GM12878 (cell line): Measurements from ENCODE around the gene SNRNP25. TPM values are rescaled to one million over a fixed set of nuclear protein-coding genes. Genes with fewer than 3 reads are reported as not detected.

Source experiments
- ATAC-seq: fragments of 200-7000 bp; cut with Tn5 transposase; 3 replicates; pipeline ENCODE4 v1.9.1; 2020; ENCODE audit warnings: mild to moderate bottlenecking, moderate library complexity
- BruUV-seq: library from RNA; stranded (reverse); fragments of 400-500 nt; replicated peaks from 2 replicates; lab custom pipeline; 2021; lab: Mats Ljungman, UMichigan
- CTCF ChIA-PET: fragments of 300-600 bp; sonication (Branson Sonifier 250); formaldehyde crosslinking; extraction: SDS; loops from one replicate; lab custom pipeline; 2021; ENCODE audit warnings: inconsistent platforms; lab: Yijun Ruan, JAX
- POLR2A ChIA-PET: fragments of 350-600 bp; formaldehyde crosslinking; extraction: SDS; loops from one replicate; lab custom pipeline; 2021; ENCODE audit warnings: inconsistent platforms; lab: Charles Lee
- RAD21 ChIA-PET: fragments of 300-600 bp; sonication (Branson Sonifier 250); formaldehyde crosslinking; loops from one replicate; lab custom pipeline; 2023; ENCODE audit warnings: antibody characterized with exemption; ENCODE audit not compliant: unreplicated experiment; lab: Charles Lee
- SMC1A ChIA-PET: fragments of 300-600 bp; sonication (Branson Sonifier 250); formaldehyde crosslinking; loops from one replicate; lab custom pipeline; 2023; ENCODE audit not compliant: unreplicated experiment, uncharacterized antibody; lab: Charles Lee
- DNase-seq: peaks from one replicate; pipeline ENCODE4 v3.0.0-alpha.2; 2011; ENCODE audit warnings: low read depth, low spot score
- FAIRE-seq: peaks from 3 replicates; lab custom pipeline; 2011; peaks lifted over from hg19 to GRCh38; lab: Jason Lieb, UNC
- H2AFZ ChIP-seq: 2 replicates; pipeline ENCODE4 v1.6.0; 2011; ENCODE audit warnings: low read depth, low read length, control low read depth; ENCODE audit not compliant: control insufficient read depth
- H3K27ac ChIP-seq: 2 replicates; pipeline ENCODE4 v1.5.1; 2011; ENCODE audit warnings: control low read depth; ENCODE audit not compliant: control insufficient read depth, insufficient read depth
- H3K27me3 ChIP-seq, 2 experiments: replicated peaks in 1 of 2; 2 replicates each; pipeline versions ENCODE4 v1.6.0 to v1.6.1; 2011; ENCODE audit warnings: low read length in 1 of 2; ENCODE audit not compliant: control insufficient read depth in 2 of 2, insufficient read depth in 2 of 2
- H3K36me3 ChIP-seq, 2 experiments: 2 replicates each; pipeline ENCODE4 v1.5.1; 2011; ENCODE audit warnings: low read length in 1 of 2; ENCODE audit not compliant: control insufficient read depth in 2 of 2, insufficient read depth in 2 of 2
- H3K4me1 ChIP-seq: 2 replicates; pipeline ENCODE4 v1.6.1; 2011; ENCODE audit warnings: mild to moderate bottlenecking, low read length, moderate library complexity, mixed read lengths; ENCODE audit not compliant: control insufficient read depth, insufficient read depth
- H3K4me2 ChIP-seq: 2 replicates; pipeline ENCODE4 v1.6.0; 2011; ENCODE audit warnings: control low read depth; ENCODE audit not compliant: control insufficient read depth, insufficient read depth
- H3K4me3 ChIP-seq: fragments of 200-600 bp; sonication (generic); 2 replicates; pipeline ENCODE4 v1.5.1; 2016
- H3K79me2 ChIP-seq: 2 replicates; pipeline ENCODE4 v1.6.0; 2011; ENCODE audit warnings: low read length; ENCODE audit not compliant: control insufficient read depth, insufficient read depth
- H3K9ac ChIP-seq: 2 replicates; pipeline ENCODE4 v1.8.0; 2011; ENCODE audit warnings: low read length, control low read depth, mixed read lengths; ENCODE audit not compliant: control insufficient read depth, insufficient read depth
- H3K9me3 ChIP-seq: replicated peaks from 3 replicates; pipeline ENCODE4 v1.5.1; 2011; ENCODE audit warnings: mild to moderate bottlenecking, low read length; ENCODE audit not compliant: control insufficient read depth, insufficient read depth
- H4K20me1 ChIP-seq: 2 replicates; pipeline ENCODE4 v1.6.0; 2011; ENCODE audit not compliant: control insufficient read depth, insufficient read depth
- ATF7 ChIP-seq: fragments of 450-650 bp; IDR thresholded peaks from 2 replicates; pipeline ENCODE4 v1.6.1; 2016; ENCODE audit warnings: low read depth, mild to moderate bottlenecking
- CREB1 ChIP-seq: IDR thresholded peaks from 2 replicates; pipeline ENCODE4 v1.6.1; 2012; ENCODE audit warnings: low read depth, mild to moderate bottlenecking, inconsistent platforms
- ESRRA ChIP-seq: IDR thresholded peaks from 2 replicates; pipeline ENCODE4 v1.6.1; 2012; ENCODE audit warnings: mild to moderate bottlenecking, low read length, improper control_type of control experiment
- EZH2 ChIP-seq: IDR thresholded peaks from 2 replicates; pipeline ENCODE4 v1.6.1; 2012; ENCODE audit warnings: low read depth, mild to moderate bottlenecking, control low read depth, inconsistent platforms, low read length, borderline replicate concordance; ENCODE audit not compliant: control insufficient read depth
- NRF1 ChIP-seq: conservative IDR thresholded peaks from 2 replicates; pipeline ENCODE4 v1.6.1; 2011; ENCODE audit warnings: mild to moderate bottlenecking, low read depth, low read length, improper control_type of control experiment
- PML ChIP-seq: IDR thresholded peaks from 2 replicates; pipeline ENCODE4 v1.6.1; 2012; ENCODE audit warnings: low read length, inconsistent platforms
- WGBS: methylation state at CpG from one replicate; pipeline ENCODE4 v1.1.6; 2016; ENCODE audit warnings: low lambda C conversion rate; ENCODE audit not compliant: insufficient replicate concordance, insufficient coverage; ENCODE audit errors: missing lambda C conversion rate; 5-methylcytosine and 5-hydroxymethylcytosine counted together
- in situ Hi-C: fragments of 300-500 bp; cut with MboI; formaldehyde crosslinking; loops from 9 replicates; pipeline ENCODE4 v1.14.3; 2018; ENCODE audit warnings: mixed read lengths
- intact Hi-C: fragments of 100-400 bp; cut with micrococcal nuclease; formaldehyde crosslinking; loops from one replicate; pipeline ENCODE4 v1.14.2; 2022; ENCODE audit not compliant: unreplicated experiment
- polyA plus RNA-seq, 11 experiments: library from polyadenylated mRNA; depleted of rRNA in 4 of 11; unstranded in 6 of 11; stranded (reverse) in 5 of 11; fragments of >200 nt; fragmentation: Nextera tagmentation in 4 of 11; fragmentation: Illumina TruSeq in 1 of 11; extraction: Ambion mirVana in 4 of 11; extraction: Trizol in 1 of 11; gene quantifications; 1 replicate in 1 of 11; 2 replicates in 10 of 11; pipeline versions ENCODE4 v1.2.1 to v1.2.3, GENCODE V29; 2011 to 2016; ENCODE audit warnings: inconsistent platforms in 2 of 11, missing spikeins in 2 of 11, low read depth in 1 of 11
- total RNA-seq, 4 experiments: library from RNA; depleted of rRNA in 3 of 4; stranded (reverse); fragments of >200 nt in 3 of 4; fragmentation: Illumina TruSeq in 1 of 4; extraction: Trizol in 1 of 4; gene quantifications; 2 replicates each; pipeline versions ENCODE4 v1.2.1 to v1.2.3, GENCODE V29; 2013 to 2021
- TF ChIP-seq, protein P1 (sequence below): fragments of 450-650 bp; conservative IDR thresholded peaks from 2 replicates; pipeline ENCODE4 v1.6.1; 2017; ENCODE audit warnings: mild to moderate bottlenecking, moderate library complexity
- TF ChIP-seq, protein P2 (sequence below): fragments of 450-650 bp; IDR thresholded peaks from 2 replicates; pipeline ENCODE4 v1.6.1; 2017; ENCODE audit warnings: mild to moderate bottlenecking, moderate library complexity
- TF ChIP-seq, protein P3 (sequence below): IDR thresholded peaks from 2 replicates; pipeline ENCODE4 v1.6.1; 2011; ENCODE audit warnings: low read depth, low read length, improper control_type of control experiment, borderline replicate concordance

Gene SNRNP25
- total and polyA plus RNA-seq, 10 of the 15 experiments (the other 5 are each of a cell fraction or from before 2014, with no cell fraction given), result 40.9 to 138 (median 67.2) TPM

DNA sequence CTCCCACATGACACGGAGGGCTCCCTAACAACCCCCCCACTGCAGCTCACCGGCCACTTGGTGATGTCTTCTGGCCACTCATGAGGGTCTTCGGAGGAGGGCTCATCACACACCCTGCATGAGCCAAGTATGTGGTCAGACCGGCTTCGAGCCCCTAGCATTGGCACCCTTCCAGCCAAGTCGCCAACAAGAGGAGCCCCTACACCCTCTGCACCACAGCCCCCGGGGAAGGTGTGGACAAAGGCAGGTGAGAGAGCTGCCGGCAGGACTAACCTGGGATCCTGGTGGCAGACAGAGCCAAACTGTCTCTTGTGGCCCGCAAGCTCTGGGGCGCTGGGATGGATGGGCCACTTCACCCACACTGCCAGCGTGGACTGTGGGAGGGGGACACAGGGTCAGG, 6.5 kb downstream of the SNRNP25 start:
- ChIA-PET SMC1A (no interaction called here), CTCF (interaction anchor here (1.2 to 2.0 kb wide), 2 partner anchors 34 to 36 kb away, joined by 5 to 12 read pairs; no protein-coding TSS in a partner anchor), POLR2A (interaction anchor here (1.2 kb wide), 1 partner anchor 12 kb away, joined by 3 read pairs; the partner anchor contains the start of gene RHBDF1), RAD21 (no interaction called here)
- H3K4me3 ChIP-seq, result no peak overlapping the region
- H3K79me2 ChIP-seq, result peaks cover 3% of the 10 kb centered on the region
- BruUV-seq, result no TSS peak
- no peaks in the 10 kb centered on the region for H3K4me1 ChIP-seq
- H3K36me3 ChIP-seq, result peaks cover 6% of the 10 kb centered on the region in 2 experiments
- no peaks in the 10 kb centered on the region for H4K20me1 ChIP-seq
- FAIRE-seq (no peak), ATAC-seq (no peak), DNase-seq (no peak)
- intact Hi-C loops, result no loop called here
- H3K9me3 ChIP-seq, result no peaks in the 10 kb centered on the region
- H3K4me2 ChIP-seq, result no peak overlapping the region
- no peak overlapping the region for H2AFZ ChIP-seq
- WGBS, result 62% methylated on average over 11 of the region's 11 CpGs
- H3K27me3 ChIP-seq, result no peaks in the 10 kb centered on the region
- no peak overlapping the region for H3K9ac ChIP-seq
- in situ Hi-C loops, result no loop called here
- H3K27ac ChIP-seq, result no peak overlapping the region
- no peak for TF ChIP-seq CREB1
- no peak for TF ChIP-seq PML
- TF ChIP-seq, protein P1, sequence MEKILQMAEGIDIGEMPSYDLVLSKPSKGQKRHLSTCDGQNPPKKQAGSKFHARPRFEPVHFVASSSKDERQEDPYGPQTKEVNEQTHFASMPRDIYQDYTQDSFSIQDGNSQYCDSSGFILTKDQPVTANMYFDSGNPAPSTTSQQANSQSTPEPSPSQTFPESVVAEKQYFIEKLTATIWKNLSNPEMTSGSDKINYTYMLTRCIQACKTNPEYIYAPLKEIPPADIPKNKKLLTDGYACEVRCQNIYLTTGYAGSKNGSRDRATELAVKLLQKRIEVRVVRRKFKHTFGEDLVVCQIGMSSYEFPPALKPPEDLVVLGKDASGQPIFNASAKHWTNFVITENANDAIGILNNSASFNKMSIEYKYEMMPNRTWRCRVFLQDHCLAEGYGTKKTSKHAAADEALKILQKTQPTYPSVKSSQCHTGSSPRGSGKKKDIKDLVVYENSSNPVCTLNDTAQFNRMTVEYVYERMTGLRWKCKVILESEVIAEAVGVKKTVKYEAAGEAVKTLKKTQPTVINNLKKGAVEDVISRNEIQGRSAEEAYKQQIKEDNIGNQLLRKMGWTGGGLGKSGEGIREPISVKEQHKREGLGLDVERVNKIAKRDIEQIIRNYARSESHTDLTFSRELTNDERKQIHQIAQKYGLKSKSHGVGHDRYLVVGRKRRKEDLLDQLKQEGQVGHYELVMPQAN, result no peak
- TF ChIP-seq, protein P2, sequence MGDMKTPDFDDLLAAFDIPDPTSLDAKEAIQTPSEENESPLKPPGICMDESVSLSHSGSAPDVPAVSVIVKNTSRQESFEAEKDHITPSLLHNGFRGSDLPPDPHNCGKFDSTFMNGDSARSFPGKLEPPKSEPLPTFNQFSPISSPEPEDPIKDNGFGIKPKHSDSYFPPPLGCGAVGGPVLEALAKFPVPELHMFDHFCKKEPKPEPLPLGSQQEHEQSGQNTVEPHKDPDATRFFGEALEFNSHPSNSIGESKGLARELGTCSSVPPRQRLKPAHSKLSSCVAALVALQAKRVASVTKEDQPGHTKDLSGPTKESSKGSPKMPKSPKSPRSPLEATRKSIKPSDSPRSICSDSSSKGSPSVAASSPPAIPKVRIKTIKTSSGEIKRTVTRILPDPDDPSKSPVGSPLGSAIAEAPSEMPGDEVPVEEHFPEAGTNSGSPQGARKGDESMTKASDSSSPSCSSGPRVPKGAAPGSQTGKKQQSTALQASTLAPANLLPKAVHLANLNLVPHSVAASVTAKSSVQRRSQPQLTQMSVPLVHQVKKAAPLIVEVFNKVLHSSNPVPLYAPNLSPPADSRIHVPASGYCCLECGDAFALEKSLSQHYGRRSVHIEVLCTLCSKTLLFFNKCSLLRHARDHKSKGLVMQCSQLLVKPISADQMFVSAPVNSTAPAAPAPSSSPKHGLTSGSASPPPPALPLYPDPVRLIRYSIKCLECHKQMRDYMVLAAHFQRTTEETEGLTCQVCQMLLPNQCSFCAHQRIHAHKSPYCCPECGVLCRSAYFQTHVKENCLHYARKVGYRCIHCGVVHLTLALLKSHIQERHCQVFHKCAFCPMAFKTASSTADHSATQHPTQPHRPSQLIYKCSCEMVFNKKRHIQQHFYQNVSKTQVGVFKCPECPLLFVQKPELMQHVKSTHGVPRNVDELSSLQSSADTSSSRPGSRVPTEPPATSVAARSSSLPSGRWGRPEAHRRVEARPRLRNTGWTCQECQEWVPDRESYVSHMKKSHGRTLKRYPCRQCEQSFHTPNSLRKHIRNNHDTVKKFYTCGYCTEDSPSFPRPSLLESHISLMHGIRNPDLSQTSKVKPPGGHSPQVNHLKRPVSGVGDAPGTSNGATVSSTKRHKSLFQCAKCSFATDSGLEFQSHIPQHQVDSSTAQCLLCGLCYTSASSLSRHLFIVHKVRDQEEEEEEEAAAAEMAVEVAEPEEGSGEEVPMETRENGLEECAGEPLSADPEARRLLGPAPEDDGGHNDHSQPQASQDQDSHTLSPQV, result no peak
- TF ChIP-seq, protein P3, sequence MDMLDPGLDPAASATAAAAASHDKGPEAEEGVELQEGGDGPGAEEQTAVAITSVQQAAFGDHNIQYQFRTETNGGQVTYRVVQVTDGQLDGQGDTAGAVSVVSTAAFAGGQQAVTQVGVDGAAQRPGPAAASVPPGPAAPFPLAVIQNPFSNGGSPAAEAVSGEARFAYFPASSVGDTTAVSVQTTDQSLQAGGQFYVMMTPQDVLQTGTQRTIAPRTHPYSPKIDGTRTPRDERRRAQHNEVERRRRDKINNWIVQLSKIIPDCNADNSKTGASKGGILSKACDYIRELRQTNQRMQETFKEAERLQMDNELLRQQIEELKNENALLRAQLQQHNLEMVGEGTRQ, result no peak
- TF ChIP-seq NRF1, result no peak
- no peak for TF ChIP-seq ATF7
- no peak for TF ChIP-seq ESRRA
- TF ChIP-seq EZH2, result no peak
